ENCODE results near the gene APPBP2.

APPBP2 gene

GRCh38 chr17:60560860-60561257 is 34.8 kb upstream of the APPBP2 start:
- no peak for TF ChIP-seq SIN3A (IDR thresholded peaks at IDR 0.05; ENCODE audit: borderline replicate concordance, insufficient read depth, low read length)
- no peak for TF ChIP-seq POLR2AphosphoS5 (IDR thresholded peaks at IDR 0.05; ENCODE audit: low read depth, low read length)
- no peak for TF ChIP-seq REST (IDR thresholded peaks at IDR 0.05; ENCODE audit: insufficient read depth in 1 of 2, low read depth in 2 of 2, low read length in 2 of 2)
- TF ChIP-seq TAF1 (IDR thresholded peaks at IDR 0.05; ENCODE audit: borderline replicate concordance, insufficient read depth, low read length): no peak
- TF ChIP-seq FOXP2 (optimal IDR thresholded peaks at IDR 0.05; ENCODE audit: borderline replicate concordance, extremely low read depth, extremely low read length, insufficient read depth): no peak

GRCh38 chr17:60559995-60560859 is 34.2 kb upstream of the APPBP2 start:
- TF ChIP-seq REST (IDR thresholded peaks at IDR 0.05; ENCODE audit: insufficient read depth in 1 of 2, low read depth in 2 of 2, low read length in 2 of 2) (no peak), SIN3A (IDR thresholded peaks at IDR 0.05; ENCODE audit: borderline replicate concordance, insufficient read depth, low read length) (no peak), FOXP2 (optimal IDR thresholded peaks at IDR 0.05; ENCODE audit: borderline replicate concordance, extremely low read depth, extremely low read length, insufficient read depth) (no peak), POLR2AphosphoS5 (IDR thresholded peaks at IDR 0.05; ENCODE audit: low read depth, low read length) (no peak), TAF1 (IDR thresholded peaks at IDR 0.05; ENCODE audit: borderline replicate concordance, insufficient read depth, low read length) (no peak)

- TF ChIP-seq REST (IDR thresholded peaks at IDR 0.05; ENCODE audit: insufficient read depth in 1 of 2, low read depth in 2 of 2, low read length in 2 of 2) (no peak), POLR2AphosphoS5 (IDR thresholded peaks at IDR 0.05; ENCODE audit: low read depth, low read length) (no peak), SIN3A (IDR thresholded peaks at IDR 0.05; ENCODE audit: borderline replicate concordance, insufficient read depth, low read length) (no peak), TAF1 (IDR thresholded peaks at IDR 0.05; ENCODE audit: borderline replicate concordance, insufficient read depth, low read length) (no peak), FOXP2 (optimal IDR thresholded peaks at IDR 0.05; ENCODE audit: borderline replicate concordance, extremely low read depth, extremely low read length, insufficient read depth) (no peak)
These were observed 33.6 kb upstream of the APPBP2 start for GRCh38 chr17:60559659-60559994.

GRCh38 chr17:60557805-60558204 is 31.8 kb upstream of the APPBP2 start:
- TF ChIP-seq FOXP2 (optimal IDR thresholded peaks at IDR 0.05; ENCODE audit: borderline replicate concordance, extremely low read depth, extremely low read length, insufficient read depth) (no peak), POLR2AphosphoS5 (IDR thresholded peaks at IDR 0.05; ENCODE audit: low read depth, low read length) (no peak), TAF1 (IDR thresholded peaks at IDR 0.05; ENCODE audit: borderline replicate concordance, insufficient read depth, low read length) (no peak), SIN3A (IDR thresholded peaks at IDR 0.05; ENCODE audit: borderline replicate concordance, insufficient read depth, low read length) (no peak), REST (IDR thresholded peaks at IDR 0.05; ENCODE audit: insufficient read depth in 1 of 2, low read depth in 2 of 2, low read length in 2 of 2) (no peak)
